ENCODE results near the gene IFNA8.

Gene IFNA8

GRCh38 chr9:21398955-21399489, 9.9 kb upstream of the IFNA8 start:
- no peak for DNase-seq
- WGBS (ENCODE audit: extremely low coverage, insufficient coverage, low lambda C conversion rate): no CpG with 5 or more reads among the region's 5 CpGs
- H3K9ac ChIP-seq (ENCODE audit: low read length): no peak overlapping the region

GRCh38 chr9:21399956-21400355, 9.0 kb upstream of the IFNA8 start:
- Histone ChIP-seq H2BK120ac (ENCODE audit: low read depth, low read length) (no peak overlapping the region), H3K4ac (ENCODE audit: low read depth, low read length) (no peak overlapping the region), H3K18ac (ENCODE audit: low read length) (no peak overlapping the region), H3K27ac (ENCODE audit: low read depth, low read length) (no peak overlapping the region), H2BK5ac (ENCODE audit: low read length) (no peak overlapping the region), H3K4me3 (ENCODE audit: low read length) (no peak overlapping the region), H3K27me3 (ENCODE audit: insufficient read depth, low read length, poor library complexity) (no peaks in the 10 kb centered on the region), H3K79me1 (ENCODE audit: low read length) (no peaks in the 10 kb centered on the region), H4K5ac (ENCODE audit: low read length) (no peak overlapping the region), H3K9ac (ENCODE audit: low read length) (no peak overlapping the region), H4K8ac (ENCODE audit: low read depth, low read length) (no peak overlapping the region), H2AK5ac (ENCODE audit: low read length) (no peak overlapping the region), H3K79me2 (ENCODE audit: control insufficient read depth, insufficient read depth, low read length) (no peaks in the 10 kb centered on the region), H3K36me3 (ENCODE audit: control insufficient read depth, insufficient read depth, low read length) (no peaks in the 10 kb centered on the region), H3K4me1 (ENCODE audit: control insufficient read depth, low read depth, low read length) (no peaks in the 10 kb centered on the region), H3K56ac (ENCODE audit: low read length) (no peak overlapping the region), H2BK15ac (replicated peaks; ENCODE audit: low read depth) (no peak overlapping the region), H3K4me2 (ENCODE audit: low read length) (no peak overlapping the region), H3K23ac (ENCODE audit: low read length) (no peak overlapping the region)
- DNase-seq: no peak
- WGBS (ENCODE audit: extremely low coverage, insufficient coverage, low lambda C conversion rate): no CpG with 5 or more reads among the region's 3 CpGs

More at GRCh38 chr9:21398955-21399489, 9.9 kb upstream of the IFNA8 start:
- Histone ChIP-seq H3K36me3 (ENCODE audit: control insufficient read depth, insufficient read depth, low read length) (no peaks in the 10 kb centered on the region), H3K79me2 (ENCODE audit: control insufficient read depth, insufficient read depth, low read length) (no peaks in the 10 kb centered on the region), H2BK15ac (replicated peaks; ENCODE audit: low read depth) (no peak overlapping the region), H3K79me1 (ENCODE audit: low read length) (no peaks in the 10 kb centered on the region), H2BK120ac (ENCODE audit: low read depth, low read length) (no peak overlapping the region), H3K4ac (ENCODE audit: low read depth, low read length) (no peak overlapping the region), H3K18ac (ENCODE audit: low read length) (no peak overlapping the region), H3K27ac (ENCODE audit: low read depth, low read length) (no peak overlapping the region), H3K27me3 (ENCODE audit: insufficient read depth, low read length, poor library complexity) (no peaks in the 10 kb centered on the region), H3K4me2 (ENCODE audit: low read length) (no peak overlapping the region), H3K23ac (ENCODE audit: low read length) (no peak overlapping the region), H4K8ac (ENCODE audit: low read depth, low read length) (no peak overlapping the region), H3K4me3 (ENCODE audit: low read length) (no peak overlapping the region), H2BK5ac (ENCODE audit: low read length) (no peak overlapping the region), H3K4me1 (ENCODE audit: control insufficient read depth, low read depth, low read length) (no peaks in the 10 kb centered on the region), H2AK5ac (ENCODE audit: low read length) (no peak overlapping the region), H4K5ac (ENCODE audit: low read length) (no peak overlapping the region), H3K56ac (ENCODE audit: low read length) (no peak overlapping the region)

DNA sequence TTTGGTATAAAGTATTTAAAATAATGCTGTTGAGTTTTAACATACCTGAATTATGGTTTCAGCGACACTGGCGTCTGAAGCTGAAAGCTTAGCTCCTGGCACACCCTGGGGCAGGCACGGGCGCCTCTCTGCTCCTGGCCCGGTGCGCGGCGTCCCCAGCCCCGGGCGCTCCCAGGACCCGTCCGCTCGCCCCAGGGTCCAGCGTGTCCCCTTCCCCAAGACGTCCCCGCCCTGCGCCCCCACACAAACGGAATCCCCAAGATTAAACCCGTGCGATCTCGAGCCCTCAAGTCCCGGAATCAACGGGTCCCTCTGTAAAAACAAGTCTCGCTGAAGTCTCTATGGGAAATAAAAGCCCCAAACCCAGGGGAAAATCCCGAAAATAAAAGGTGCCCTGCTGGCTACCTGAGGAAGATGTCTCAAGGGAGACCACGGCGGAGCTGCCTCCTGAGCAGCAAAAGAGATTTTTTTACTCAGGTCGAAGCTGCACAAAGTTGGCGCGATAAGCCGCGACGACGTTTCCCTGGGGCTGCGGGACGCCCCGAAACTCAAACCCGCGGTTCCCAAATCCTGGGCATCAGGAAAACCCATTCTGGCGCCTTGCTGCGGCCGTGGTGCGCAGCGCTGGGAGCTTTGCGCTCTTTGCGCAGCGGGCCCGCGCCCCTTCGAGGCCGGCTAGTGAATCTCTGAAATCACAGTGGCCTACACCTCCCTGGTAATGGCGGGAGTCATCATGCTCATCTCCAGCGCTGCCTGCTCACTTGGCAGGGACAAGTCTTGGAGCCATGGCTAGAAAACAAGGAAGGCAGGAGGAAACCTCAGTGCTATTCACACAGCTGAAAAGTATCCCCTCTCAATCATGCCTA, 6.3 kb upstream of the IFNA8 start:
- WGBS (ENCODE audit: extremely low coverage, insufficient coverage, low lambda C conversion rate): no CpG with 5 or more reads among the region's 53 CpGs
- no peak overlapping the region for H3K23ac ChIP-seq (ENCODE audit: low read length)
- H3K18ac ChIP-seq (ENCODE audit: low read length): no peak overlapping the region
- H3K27me3 ChIP-seq (ENCODE audit: insufficient read depth, low read length, poor library complexity): no peaks in the 10 kb centered on the region
- peak overlapping the region; percentile 28 for H3K9ac ChIP-seq (ENCODE audit: low read length)
- H3K79me2 ChIP-seq (ENCODE audit: control insufficient read depth, insufficient read depth, low read length): no peaks in the 10 kb centered on the region
- no peak overlapping the region for H2BK120ac ChIP-seq (ENCODE audit: low read depth, low read length)
- H3K56ac ChIP-seq (ENCODE audit: low read length): peak overlapping the region; percentile 66
- peak overlapping the region; percentile 27 for H3K4me3 ChIP-seq (ENCODE audit: low read length)
- no peak overlapping the region for H3K4ac ChIP-seq (ENCODE audit: low read depth, low read length)
- H3K4me2 ChIP-seq (ENCODE audit: low read length): peak overlapping the region; percentile 65
- no peak overlapping the region for H4K8ac ChIP-seq (ENCODE audit: low read depth, low read length)
- DNase-seq: peak; percentile 67
- no peak overlapping the region for H3K27ac ChIP-seq (ENCODE audit: low read depth, low read length)
- H3K36me3 ChIP-seq (ENCODE audit: control insufficient read depth, insufficient read depth, low read length): no peaks in the 10 kb centered on the region
- H2BK15ac ChIP-seq (replicated peaks; ENCODE audit: low read depth): no peak overlapping the region
- H2BK5ac ChIP-seq (ENCODE audit: low read length): no peak overlapping the region
- H3K79me1 ChIP-seq (ENCODE audit: low read length): no peaks in the 10 kb centered on the region
- no peak overlapping the region for H4K5ac ChIP-seq (ENCODE audit: low read length)
- H2AK5ac ChIP-seq (ENCODE audit: low read length): no peak overlapping the region
- no peaks in the 10 kb centered on the region for H3K4me1 ChIP-seq (ENCODE audit: control insufficient read depth, low read depth, low read length)

GRCh38 chr9:21404146-21404545, 4.8 kb upstream of the IFNA8 start:
- Histone ChIP-seq H3K56ac (ENCODE audit: low read length) (no peak overlapping the region), H3K79me1 (ENCODE audit: low read length) (no peaks in the 10 kb centered on the region), H3K27me3 (ENCODE audit: insufficient read depth, low read length, poor library complexity) (no peaks in the 10 kb centered on the region), H3K36me3 (ENCODE audit: control insufficient read depth, insufficient read depth, low read length) (no peaks in the 10 kb centered on the region), H2AK5ac (ENCODE audit: low read length) (no peak overlapping the region), H3K9ac (ENCODE audit: low read length) (no peak overlapping the region), H3K18ac (ENCODE audit: low read length) (no peak overlapping the region), H3K23ac (ENCODE audit: low read length) (no peak overlapping the region), H4K8ac (ENCODE audit: low read depth, low read length) (no peak overlapping the region), H3K4me3 (ENCODE audit: low read length) (no peak overlapping the region), H3K27ac (ENCODE audit: low read depth, low read length) (no peak overlapping the region), H2BK15ac (replicated peaks; ENCODE audit: low read depth) (no peak overlapping the region), H3K4ac (ENCODE audit: low read depth, low read length) (no peak overlapping the region), H2BK5ac (ENCODE audit: low read length) (no peak overlapping the region), H3K4me2 (ENCODE audit: low read length) (no peak overlapping the region), H2BK120ac (ENCODE audit: low read depth, low read length) (no peak overlapping the region), H4K5ac (ENCODE audit: low read length) (no peak overlapping the region), H3K79me2 (ENCODE audit: control insufficient read depth, insufficient read depth, low read length) (no peaks in the 10 kb centered on the region), H3K4me1 (ENCODE audit: control insufficient read depth, low read depth, low read length) (no peaks in the 10 kb centered on the region)
- WGBS (ENCODE audit: extremely low coverage, insufficient coverage, low lambda C conversion rate): no CpG with 5 or more reads among the region's 3 CpGs
- DNase-seq: no peak

DNA sequence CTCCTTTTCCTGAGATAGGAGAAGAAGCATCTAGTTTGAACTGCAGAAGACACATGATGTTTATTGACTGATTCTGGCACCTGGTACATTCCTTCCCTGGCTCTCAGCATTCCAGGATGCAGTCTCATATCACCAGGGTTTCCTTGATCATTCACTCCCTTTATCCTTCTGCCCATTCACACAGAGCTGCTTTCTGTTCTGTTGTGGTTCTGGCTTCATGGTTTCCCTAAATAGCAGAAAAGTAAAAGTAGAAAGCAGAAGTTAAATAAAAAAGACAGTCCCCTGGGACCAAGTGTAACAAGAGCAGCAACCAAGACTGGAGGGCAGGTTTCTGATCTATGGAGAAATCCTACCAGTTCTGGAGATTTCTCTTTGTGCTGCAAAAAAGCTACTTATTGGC, 3.2 kb downstream of the IFNA8 start:
- no peak overlapping the region for H3K27ac ChIP-seq (ENCODE audit: low read depth, low read length)
- no peak overlapping the region for H2AK5ac ChIP-seq (ENCODE audit: low read length)
- DNase-seq: no peak
- no peak overlapping the region for H3K4me3 ChIP-seq (ENCODE audit: low read length)
- no peaks in the 10 kb centered on the region for H3K4me1 ChIP-seq (ENCODE audit: control insufficient read depth, low read depth, low read length)
- H3K4me2 ChIP-seq (ENCODE audit: low read length): no peak overlapping the region
- H3K23ac ChIP-seq (ENCODE audit: low read length): no peak overlapping the region
- H4K5ac ChIP-seq (ENCODE audit: low read length): no peak overlapping the region
- H4K8ac ChIP-seq (ENCODE audit: low read depth, low read length): no peak overlapping the region
- H3K79me1 ChIP-seq (ENCODE audit: low read length): no peaks in the 10 kb centered on the region
- H3K18ac ChIP-seq (ENCODE audit: low read length): no peak overlapping the region
- H2BK5ac ChIP-seq (ENCODE audit: low read length): no peak overlapping the region
- no peak overlapping the region for H3K4ac ChIP-seq (ENCODE audit: low read depth, low read length)
- H2BK120ac ChIP-seq (ENCODE audit: low read depth, low read length): no peak overlapping the region
- no peaks in the 10 kb centered on the region for H3K36me3 ChIP-seq (ENCODE audit: control insufficient read depth, insufficient read depth, low read length)
- H3K56ac ChIP-seq (ENCODE audit: low read length): no peak overlapping the region
- H3K27me3 ChIP-seq (ENCODE audit: insufficient read depth, low read length, poor library complexity): no peaks in the 10 kb centered on the region
- no peak overlapping the region for H2BK15ac ChIP-seq (replicated peaks; ENCODE audit: low read depth)
- no peak overlapping the region for H3K9ac ChIP-seq (ENCODE audit: low read length)
- H3K79me2 ChIP-seq (ENCODE audit: control insufficient read depth, insufficient read depth, low read length): no peaks in the 10 kb centered on the region
